CD4-positive, alpha-beta T cell (primary cell): Measurements from ENCODE around the gene SERPING1. TPM values are rescaled to one million over a fixed set of nuclear protein-coding genes. Genes with fewer than 3 reads are reported as not detected.

Experiments used
- ATAC-seq: fragments of 200-7000 bp; cut with Tn5 transposase; one replicate; pipeline ENCODE4 v1.10.0; 2022; ENCODE audit warnings: mild to moderate bottlenecking; ENCODE audit not compliant: poor library complexity
- CTCF ChIA-PET: fragments of 350-600 bp; sonication (Branson Sonifier 250); formaldehyde crosslinking; loops from one replicate; lab custom pipeline; 2021; ENCODE audit warnings: antibody characterized with exemption, inconsistent platforms; lab: Charles Lee
- POLR2A ChIA-PET: fragments of 350-600 bp; sonication (Branson Sonifier 250); formaldehyde crosslinking; loops from one replicate; lab custom pipeline; 2021; ENCODE audit warnings: antibody characterized with exemption, inconsistent platforms; lab: Charles Lee
- DNase-seq, 14 experiments: peaks; one replicate each; pipeline ENCODE4 v3.0.0-alpha.2; 2013 to 2020; ENCODE audit warnings: mixed read lengths in 2 of 14
- H3K27ac ChIP-seq, 2 donors: one replicate each; pipeline versions ENCODE4 v1.5.1 to v1.7.0; 2013; ENCODE audit warnings: low read length in 2 of 2, low read depth in 1 of 2, mild to moderate bottlenecking in 1 of 2
- H3K27me3 ChIP-seq, 2 experiments: 1 replicate in 1 of 2; 2 replicates in 1 of 2; pipeline versions ENCODE4 v1.6.1 to v1.7.0; 2013; ENCODE audit warnings: low read length in 2 of 2, control low read depth in 1 of 2, mild to moderate bottlenecking in 1 of 2, moderate library complexity in 1 of 2; ENCODE audit not compliant: insufficient read depth in 2 of 2, control insufficient read depth in 1 of 2
- H3K36me3 ChIP-seq: one replicate; pipeline ENCODE4 v1.6.1; 2013; ENCODE audit warnings: low read length, control low read depth; ENCODE audit not compliant: insufficient read depth
- H3K4me1 ChIP-seq: one replicate; pipeline ENCODE4 v1.6.1; 2013; ENCODE audit warnings: low read length, control low read depth; ENCODE audit not compliant: insufficient read depth
- H3K4me3 ChIP-seq: one replicate; pipeline ENCODE4 v1.5.1; 2013; ENCODE audit warnings: mild to moderate bottlenecking, low read length, moderate library complexity
- H3K9me3 ChIP-seq, 2 experiments: 1 replicate in 1 of 2; 2 replicates in 1 of 2; pipeline versions ENCODE4 v1.6.1 to v1.7.0; 2013; ENCODE audit warnings: low read length in 2 of 2, mild to moderate bottlenecking in 2 of 2, control low read depth in 1 of 2, moderate library complexity in 1 of 2; ENCODE audit not compliant: control insufficient read depth in 1 of 2, insufficient read depth in 1 of 2
- H3K27ac Mint-ChIP-seq: one replicate; pipeline ENCODE4 v1.8.0; 2020; ENCODE audit warnings: mixed read lengths
- H3K27me3 Mint-ChIP-seq: one replicate; pipeline ENCODE4 v1.8.0; 2021; ENCODE audit warnings: mixed read lengths
- H3K36me3 Mint-ChIP-seq: one replicate; pipeline ENCODE4 v1.8.0; 2021; ENCODE audit warnings: low read depth, mixed read lengths
- H3K4me1 Mint-ChIP-seq: one replicate; pipeline ENCODE4 v1.8.0; 2021; ENCODE audit warnings: low read depth, mixed read lengths
- H3K4me3 Mint-ChIP-seq: one replicate; pipeline ENCODE4 v1.8.0; 2020; ENCODE audit warnings: mild to moderate bottlenecking, mixed read lengths
- H3K9me3 Mint-ChIP-seq: one replicate; pipeline ENCODE4 v1.8.0; 2020; ENCODE audit warnings: mixed read lengths
- CTCF ChIP-seq: fragments of 200-600 bp; IDR thresholded peaks from one replicate; pipeline ENCODE4 v1.8.0; 2022; ENCODE audit warnings: antibody characterized with exemption, mild to moderate bottlenecking
- intact Hi-C, 2 experiments: fragments of 100-400 bp; cut with DNase I in 1 of 2; cut with micrococcal nuclease in 1 of 2; formaldehyde crosslinking; loops; one replicate each; pipeline versions ENCODE4 v1.15.1 to v1.9.0; 2023 to 2025; cut with DNase I, micrococcal nuclease
- total RNA-seq, 174 experiments: library from RNA in 2 of 174; stranded (reverse) in 2 of 174; gene quantifications; one replicate each; pipeline ENCODE4 v1.2.3 and lab custom pipeline; 2021 to 2026

Gene SERPING1
- total RNA-seq, 2 experiments from 2014 or later = 0.53 TPM; not detected in 1

- Mint-ChIP-seq H3K27ac (no peak overlapping the region), H3K27me3 (no peaks in the 10 kb centered on the region), H3K36me3 (peaks cover 91% of the 10 kb centered on the region), H3K9me3 (no peaks in the 10 kb centered on the region), H3K4me1 (peaks cover 9% of the 10 kb centered on the region), H3K4me3 (no peak overlapping the region)
- H3K27me3 ChIP-seq = no peaks in the 10 kb centered on the region
- ATAC-seq = no peak
- no peak overlapping the region for H3K4me3 ChIP-seq
- no peak overlapping the region for H3K27ac ChIP-seq
- intact Hi-C loops = no loop called here
- peaks cover under 1% of the 10 kb centered on the region for H3K4me1 ChIP-seq
- no peak for DNase-seq
- ChIA-PET POLR2A (no interaction called here), CTCF (no interaction called here)
- no peak for TF ChIP-seq CTCF
- peaks cover 95% of the 10 kb centered on the region for H3K36me3 ChIP-seq
- no peaks in the 10 kb centered on the region for H3K9me3 ChIP-seq
Measured at GRCh38 chr11:57556041-57556440, 41.4 kb upstream of the SERPING1 start.

- DNase-seq (no peak), ATAC-seq (no peak)
- CTCF ChIA-PET = interaction anchor here (0.7 to 1.7 kb wide), 2 partner anchors 8 to 133 kb away, joined by 3 to 6 read pairs; partner anchors contain the start of gene UBE2L6
- Mint-ChIP-seq H3K4me1 (peaks cover 40% of the 10 kb centered on the region), H3K36me3 (peaks cover 73% of the 10 kb centered on the region), H3K27ac (no peak overlapping the region), H3K4me3 (no peak overlapping the region), H3K27me3 (no peaks in the 10 kb centered on the region), H3K9me3 (no peaks in the 10 kb centered on the region)
- Histone ChIP-seq H3K4me1 (peaks cover 24% of the 10 kb centered on the region), H3K27me3 (no peaks in the 10 kb centered on the region), H3K4me3 (no peak overlapping the region), H3K36me3 (peaks cover 70% of the 10 kb centered on the region), H3K27ac (no peak overlapping the region), H3K9me3 (no peaks in the 10 kb centered on the region)
- POLR2A ChIA-PET = no interaction called here
- no peak for TF ChIP-seq CTCF
- intact Hi-C loops = loop anchor here in 1 of 2 experiments (10.0 kb wide), 1 partner anchor 965 kb away; no protein-coding TSS in a partner anchor
Measured at GRCh38 chr11:57560146-57560545, 37.3 kb upstream of the SERPING1 start.

GRCh38 chr11:57562596-57562995 lies 34.9 kb upstream of the SERPING1 start:
- Mint-ChIP-seq H3K4me3 (peak overlapping the region; percentile 54), H3K27me3 (no peaks in the 10 kb centered on the region), H3K4me1 (peaks cover 57% of the 10 kb centered on the region), H3K36me3 (peaks cover 64% of the 10 kb centered on the region), H3K9me3 (no peaks in the 10 kb centered on the region), H3K27ac (peak overlapping the region; percentile 70)
- H3K9me3 ChIP-seq = no peaks in the 10 kb centered on the region
- POLR2A ChIA-PET = no interaction called here
- ATAC-seq = no peak
- CTCF ChIA-PET = interaction anchor here (1.5 kb wide), 1 partner anchor 82 kb away, joined by 5 read pairs; no protein-coding TSS in a partner anchor
- H3K4me3 ChIP-seq = no peak overlapping the region
- H3K27ac ChIP-seq = no peak overlapping the region
- peaks cover 46% of the 10 kb centered on the region for H3K36me3 ChIP-seq
- no peak for DNase-seq
- intact Hi-C loops = loop anchor here in 1 of 2 experiments (10.0 kb wide), 1 partner anchor 962 kb away; no protein-coding TSS in a partner anchor
- peaks cover 36% of the 10 kb centered on the region for H3K4me1 ChIP-seq
- H3K27me3 ChIP-seq = no peaks in the 10 kb centered on the region
- TF ChIP-seq CTCF = no peak
